Measurements from ENCODE around the gene C8A. TPM values are rescaled to one million over a fixed set of nuclear protein-coding genes. Genes with fewer than 3 reads are reported as not detected.

C8A gene
- polyA plus RNA-seq, 3 donors = not detected

- H3K27ac ChIP-seq (ENCODE audit: low read depth in 1 of 2, low read length in 2 of 2) = no peak overlapping the region
- 84% methylated on average over 2 of the region's 2 CpGs for WGBS (ENCODE audit: insufficient coverage)
- no peaks in the 10 kb centered on the region for H4K20me1 ChIP-seq (ENCODE audit: insufficient read depth, low read length)
- peaks cover 7 to 14% (median 9%) of the 10 kb centered on the region in 3 donors for H3K27me3 Mint-ChIP-seq (ENCODE audit: low read depth in 3 of 3)
- no peaks in the 10 kb centered on the region for H3K79me2 ChIP-seq (ENCODE audit: insufficient read depth, low read length)
- intact Hi-C loops (cut with micrococcal nuclease) = no loop called here
- no peak overlapping the region for H3K9ac ChIP-seq (ENCODE audit: insufficient read depth, low read length, poor library complexity, severe bottlenecking)
- H3K4me2 ChIP-seq (replicated peaks; ENCODE audit: extremely low read depth, low read length, poor library complexity, severe bottlenecking) = no peak overlapping the region
- no peaks in the 10 kb centered on the region for H3K4me1 Mint-ChIP-seq
- no peaks in the 10 kb centered on the region for H3K9me3 ChIP-seq (replicated peaks in 1 of 2; ENCODE audit: control insufficient read depth in 1 of 2, insufficient read depth in 1 of 2, low read length in 2 of 2)
- H2AFZ ChIP-seq (ENCODE audit: insufficient read depth, low read depth, low read length, poor library complexity, severe bottlenecking) = no peak overlapping the region
- no peak for DNase-seq
- H3K36me3 ChIP-seq (replicated peaks in 1 of 2; ENCODE audit: control insufficient read depth in 1 of 2, insufficient read depth in 2 of 2, low read length in 2 of 2) = no peaks in the 10 kb centered on the region
- H3K27ac Mint-ChIP-seq = no peak overlapping the region
- no peak for TF ChIP-seq CTCF (IDR thresholded peaks at IDR 0.05)
- H3K4me3 ChIP-seq (replicated peaks in 1 of 3; ENCODE audit: low read depth in 2 of 3, low read length in 3 of 3) = no peak overlapping the region
- H3K9me3 Mint-ChIP-seq = peaks cover 0 to 4% (median 2%) of the 10 kb centered on the region in 7 donors
- H3K4me1 ChIP-seq (ENCODE audit: control insufficient read depth in 1 of 2, insufficient read depth in 2 of 2, low read length in 2 of 2) = no peaks in the 10 kb centered on the region
- no peaks in the 10 kb centered on the region for H3K27me3 ChIP-seq (ENCODE audit: control insufficient read depth in 2 of 2, insufficient read depth in 2 of 2, low read length in 2 of 2)
- no peaks in the 10 kb centered on the region for H3K36me3 Mint-ChIP-seq
- H3K4me3 Mint-ChIP-seq = no peak overlapping the region
These were observed 78.6 kb downstream of the C8A start for GRCh38 chr1:56933161-56933560.

GRCh38 chr1:56933606-56934005, 79.0 kb downstream of the C8A start:
- no peak overlapping the region for H3K4me3 ChIP-seq (replicated peaks in 1 of 3; ENCODE audit: low read depth in 2 of 3, low read length in 3 of 3)
- DNase-seq = no peak
- no peak for TF ChIP-seq CTCF (IDR thresholded peaks at IDR 0.05)
- WGBS (ENCODE audit: insufficient coverage) = no CpG with 5 or more reads among the region's 2 CpGs
- Mint-ChIP-seq H3K4me1 (no peaks in the 10 kb centered on the region), H3K27me3 (ENCODE audit: low read depth in 3 of 3) (peaks cover 7 to 14% (median 12%) of the 10 kb centered on the region in 3 donors), H3K27ac (no peak overlapping the region), H3K36me3 (no peaks in the 10 kb centered on the region), H3K4me3 (no peak overlapping the region), H3K9me3 (peaks cover 0 to 2% (median under 1%) of the 10 kb centered on the region in 7 donors)
- intact Hi-C loops (cut with micrococcal nuclease) = no loop called here
- H4K20me1 ChIP-seq (ENCODE audit: insufficient read depth, low read length) = no peaks in the 10 kb centered on the region
- H3K27ac ChIP-seq (ENCODE audit: low read depth in 1 of 2, low read length in 2 of 2) = no peak overlapping the region
- no peak overlapping the region for H3K9ac ChIP-seq (ENCODE audit: insufficient read depth, low read length, poor library complexity, severe bottlenecking)
- H3K4me2 ChIP-seq (replicated peaks; ENCODE audit: extremely low read depth, low read length, poor library complexity, severe bottlenecking) = no peak overlapping the region
- H3K36me3 ChIP-seq (replicated peaks in 1 of 2; ENCODE audit: control insufficient read depth in 1 of 2, insufficient read depth in 2 of 2, low read length in 2 of 2) = no peaks in the 10 kb centered on the region
- no peak overlapping the region for H2AFZ ChIP-seq (ENCODE audit: insufficient read depth, low read depth, low read length, poor library complexity, severe bottlenecking)
- no peaks in the 10 kb centered on the region for H3K4me1 ChIP-seq (ENCODE audit: control insufficient read depth in 1 of 2, insufficient read depth in 2 of 2, low read length in 2 of 2)
- no peaks in the 10 kb centered on the region for H3K9me3 ChIP-seq (replicated peaks in 1 of 2; ENCODE audit: control insufficient read depth in 1 of 2, insufficient read depth in 1 of 2, low read length in 2 of 2)
- no peaks in the 10 kb centered on the region for H3K79me2 ChIP-seq (ENCODE audit: insufficient read depth, low read length)
- no peaks in the 10 kb centered on the region for H3K27me3 ChIP-seq (ENCODE audit: control insufficient read depth in 2 of 2, insufficient read depth in 2 of 2, low read length in 2 of 2)
